Prostate gland (tissue), 2 donors: ENCODE results near the gene RXRG. TPM values are rescaled to one million over a fixed set of nuclear protein-coding genes. Genes with fewer than 3 reads are reported as not detected.

ENCODE experiments used
- DNase-seq: peaks from one replicate; pipeline ENCODE4 v3.0.0-alpha.2; 2019; ENCODE audit warnings: low spot score
- H3K27ac ChIP-seq, 2 donors: fragments of 200-600 bp; sonication (generic); 2 replicates each; pipeline ENCODE4 v1.5.1; 2017 to 2019
- H3K27me3 ChIP-seq: fragments of 200-600 bp; sonication (generic); replicated peaks from 2 replicates; pipeline ENCODE4 v1.5.1; 2019; ENCODE audit not compliant: insufficient read depth
- H3K36me3 ChIP-seq, 2 donors: fragments of 200-600 bp; sonication (generic); 1 replicate in 1 of 2; 2 replicates in 1 of 2; pipeline versions ENCODE4 v1.5.1 to v1.8.1; 2017 to 2019
- H3K4me1 ChIP-seq: fragments of 200-600 bp; sonication (generic); replicated peaks from 2 replicates; pipeline ENCODE4 v1.5.1; 2019
- H3K4me3 ChIP-seq, 2 donors: fragments of 200-600 bp; sonication (generic); 2 replicates each; pipeline ENCODE4 v1.5.1; 2017 to 2019
- H3K9me3 ChIP-seq: fragments of 200-600 bp; sonication (generic); 2 replicates; pipeline ENCODE4 v1.5.1; 2017
- CTCF ChIP-seq, 4 experiments: fragments of 200-600 bp in 2 of 4; fragments of 450-650 bp in 2 of 4; sonication (generic) in 2 of 4; IDR thresholded peaks; 1 replicate in 3 of 4; 2 replicates in 1 of 4; pipeline ENCODE4 v1.5.1; 2016 to 2019; ENCODE audit warnings: antibody characterized with exemption in 4 of 4, mild to moderate bottlenecking in 2 of 4, moderate library complexity in 2 of 4
- POLR2A ChIP-seq: fragments of 450-650 bp; IDR thresholded peaks from one replicate; pipeline ENCODE4 v1.6.1; 2016; ENCODE audit warnings: antibody characterized with exemption, mild to moderate bottlenecking
- POLR2AphosphoS5 ChIP-seq: sonication (generic); formaldehyde crosslinking; IDR thresholded peaks from one replicate; pipeline ENCODE4 v1.6.1; 2017; ENCODE audit warnings: antibody characterized with exemption
- WGBS: methylation state at CpG from one replicate; pipeline ENCODE4 v1.1.5; 2018; 5-methylcytosine and 5-hydroxymethylcytosine counted together
- intact Hi-C: fragments of 100-400 bp; cut with DNase I; formaldehyde crosslinking; loops from one replicate; pipeline ENCODE4 v1.14.2; 2022
- total RNA-seq, 2 donors: library from RNA; depleted of rRNA; stranded (reverse); fragments of >200 nt; gene quantifications; one replicate each; pipeline ENCODE4 v1.1.0, GENCODE V29; 2016

RXRG gene
- total RNA-seq, 2 donors from 2014 or later: 0.14 to 1.4 TPM

- intact Hi-C loops: no loop called here
- Histone ChIP-seq H3K9me3 (no peaks in the 10 kb centered on the region), H3K4me1 (no peaks in the 10 kb centered on the region), H3K4me3 (no peak overlapping the region), H3K27me3 (no peaks in the 10 kb centered on the region), H3K36me3 (no peaks in the 10 kb centered on the region), H3K27ac (no peak overlapping the region)
- TF ChIP-seq POLR2A (no peak), POLR2AphosphoS5 (no peak), CTCF (IDR thresholded peaks at IDR 0.05) (no peak)
- WGBS: 88% methylated on average over 3 of the region's 3 CpGs
- DNase-seq: no peak
These were observed 9.2 kb upstream of the RXRG start for GRCh38 chr1:165454091-165454610.

- no peak overlapping the region for H3K4me3 ChIP-seq
- intact Hi-C loops: no loop called here
- no peaks in the 10 kb centered on the region for H3K4me1 ChIP-seq
- H3K36me3 ChIP-seq: no peaks in the 10 kb centered on the region
- H3K27me3 ChIP-seq: no peaks in the 10 kb centered on the region
- no peak overlapping the region for H3K27ac ChIP-seq
- H3K9me3 ChIP-seq: no peaks in the 10 kb centered on the region
- TF ChIP-seq CTCF (IDR thresholded peaks at IDR 0.05) (no peak), POLR2AphosphoS5 (no peak), POLR2A (no peak)
- 61% methylated on average over 2 of the region's 2 CpGs for WGBS
- DNase-seq: no peak
These were observed 7.6 kb upstream of the RXRG start for GRCh38 chr1:165452336-165453130.

GRCh38 chr1:165451691-165452090 is 6.8 kb upstream of the RXRG start:
- Histone ChIP-seq H3K9me3 (no peaks in the 10 kb centered on the region), H3K4me1 (no peaks in the 10 kb centered on the region), H3K27me3 (no peaks in the 10 kb centered on the region), H3K4me3 (no peak overlapping the region), H3K36me3 (no peaks in the 10 kb centered on the region), H3K27ac (no peak overlapping the region)
- no peak for TF ChIP-seq CTCF (IDR thresholded peaks at IDR 0.05)
- no peak for TF ChIP-seq POLR2AphosphoS5
- no peak for TF ChIP-seq POLR2A
- no peak for DNase-seq
- 86% methylated on average over 2 of the region's 2 CpGs for WGBS
- intact Hi-C loops: no loop called here

- H3K27me3 ChIP-seq: no peaks in the 10 kb centered on the region
- no peaks in the 10 kb centered on the region for H3K36me3 ChIP-seq
- no peak overlapping the region for H3K27ac ChIP-seq
- no peak overlapping the region for H3K4me3 ChIP-seq
- no peak for DNase-seq
- intact Hi-C loops: no loop called here
- H3K4me1 ChIP-seq: no peaks in the 10 kb centered on the region
- H3K9me3 ChIP-seq: no peaks in the 10 kb centered on the region
- WGBS: 47% methylated on average over 1 of the region's 1 CpG
- no peak for TF ChIP-seq POLR2AphosphoS5
These were observed 4.2 kb upstream of the RXRG start for GRCh38 chr1:165449131-165449530.

GRCh38 chr1:165445388-165445787 is 462 bp upstream of the RXRG start:
- H3K36me3 ChIP-seq: no peaks in the 10 kb centered on the region
- no peak overlapping the region for H3K27ac ChIP-seq
- H3K4me1 ChIP-seq: no peaks in the 10 kb centered on the region
- H3K9me3 ChIP-seq: no peaks in the 10 kb centered on the region
- 66% methylated on average over 4 of the region's 4 CpGs for WGBS
- DNase-seq: no peak
- H3K4me3 ChIP-seq: no peak overlapping the region
- no peaks in the 10 kb centered on the region for H3K27me3 ChIP-seq
- no peak for TF ChIP-seq POLR2AphosphoS5
- no peak for TF ChIP-seq CTCF (IDR thresholded peaks at IDR 0.05)
- no peak for TF ChIP-seq POLR2A
- intact Hi-C loops: no loop called here
